ENCODE measurements around the gene MAP7D1. TPM values are rescaled to one million over a fixed set of nuclear protein-coding genes. Genes with fewer than 3 reads are reported as not detected.

Gene MAP7D1
- 62.4 and 93.2 TPM in 2 replicates for total RNA-seq

GRCh38 chr1:36155408-36156328 lies at the start of gene MAP7D1:
Gene MAP7D1 (plus strand): TSS chr1:36156160. CDS start chr1:36156418, 258 bp downstream.

GRCh38 chr1:36125129-36125991 lies 30.6 kb upstream of the MAP7D1 start, which contains the start of gene COL8A2:
Gene COL8A2 (minus strand): TSS chr1:36125222. CDS start chr1:36100242, 24,980 bp downstream.

GRCh38 chr1:36149237-36149972 lies 6.6 kb upstream of the MAP7D1 start, which contains the start of gene TRAPPC3:
Gene TRAPPC3 (minus strand): TSS chr1:36149486. CDS start chr1:36149378, 108 bp downstream.

GRCh38 chr1:36223996-36224536 lies 68.1 kb downstream of the MAP7D1 start, which contains the start of gene THRAP3:
Gene THRAP3 (plus strand): TSS chr1:36224443. CDS start chr1:36282564, 58,121 bp downstream.

Other genes with a start within 250 kb of the MAP7D1 start
- gene AGO3, start 225.1 kb upstream of the MAP7D1 start, total RNA-seq, result 6.2 and 10.9 TPM in 2 replicates
- 0.15 and 0.32 TPM in 2 replicates for gene TEKT2, start 72.1 kb upstream of the MAP7D1 start, total RNA-seq
- gene ADPRS, start 67.3 kb upstream of the MAP7D1 start, total RNA-seq, result 39.3 and 42.2 TPM in 2 replicates
- under 0.01 and 0.76 TPM in 2 replicates for gene COL8A2, start 30.9 kb upstream of the MAP7D1 start, total RNA-seq
- gene TRAPPC3, start 6.7 kb upstream of the MAP7D1 start, total RNA-seq, result 146 and 167 TPM in 2 replicates
- gene THRAP3, start 68.3 kb downstream of the MAP7D1 start, total RNA-seq, result 95.2 and 127 TPM in 2 replicates
- gene SH3D21, start 150.2 kb downstream of the MAP7D1 start, total RNA-seq, result 0.91 and 0.97 TPM in 2 replicates
- 170 and 275 TPM in 2 replicates for gene EVA1B, start 167.5 kb downstream of the MAP7D1 start, total RNA-seq
- gene STK40, start 229.8 kb downstream of the MAP7D1 start, total RNA-seq, result 10.7 and 14.7 TPM in 2 replicates
- gene LSM10, start 241.7 kb downstream of the MAP7D1 start, total RNA-seq, result 11.1 and 13.3 TPM in 2 replicates